SW 1271 (cell line): Measurements from ENCODE around the gene KCNV2.
"Not testable (repeated sequence)": the region's sequence is repeated elsewhere in the genome, so short reads cannot be mapped to it uniquely, and the experiment has no call there.

Experiments used
- DNase-seq, 2 experiments: peaks; one replicate each; lab custom pipeline; 2025; lab: John Stamatoyannopoulos, UW

KCNV2 gene

GRCh38 chr9:2717385-2717784 lies at the start of gene KCNV2:
KCNV2 (plus strand) TSS chr9:2717510; CDS start chr9:2717740, 230 bp downstream.
- DNase-seq, result no peak

GRCh38 chr9:2673161-2673560 lies 44.1 kb upstream of the KCNV2 start:
- DNase-seq, result no peak

GRCh38 chr9:2674141-2674824 lies 43.0 kb upstream of the KCNV2 start:
- no peak for DNase-seq

GRCh38 chr9:2675834-2676233 lies 41.5 kb upstream of the KCNV2 start:
- no peak for DNase-seq

- no peak for DNase-seq
Observed at GRCh38 chr9:2676466-2676865, 40.8 kb upstream of the KCNV2 start.

- DNase-seq, result no peak
Observed at GRCh38 chr9:2677915-2678889, 39.1 kb upstream of the KCNV2 start.

- DNase-seq, result no peak
Observed at GRCh38 chr9:2679011-2679410, 38.3 kb upstream of the KCNV2 start.

GRCh38 chr9:2681981-2682380 lies 35.3 kb upstream of the KCNV2 start:
- no peak for DNase-seq

GRCh38 chr9:2686911-2687310 lies 30.4 kb upstream of the KCNV2 start:
- no peak for DNase-seq

- no peak for DNase-seq
Observed at GRCh38 chr9:2688636-2689035, 28.7 kb upstream of the KCNV2 start.

GRCh38 chr9:2691212-2691611 lies 26.1 kb upstream of the KCNV2 start:
- no peak for DNase-seq

GRCh38 chr9:2691626-2692025 lies 25.7 kb upstream of the KCNV2 start:
- DNase-seq, result no peak

- no peak for DNase-seq
Observed at GRCh38 chr9:2693056-2693455, 24.3 kb upstream of the KCNV2 start.

- no peak for DNase-seq
Observed at GRCh38 chr9:2697492-2697891, 19.8 kb upstream of the KCNV2 start.

- no peak for DNase-seq
Observed at GRCh38 chr9:2700398-2700797, 16.9 kb upstream of the KCNV2 start.

- DNase-seq, result no peak
Observed at GRCh38 chr9:2700909-2701550, 16.3 kb upstream of the KCNV2 start.

- no peak for DNase-seq
Observed at GRCh38 chr9:2704504-2704903, 12.8 kb upstream of the KCNV2 start.

- DNase-seq, result not testable (repeated sequence)
Observed at GRCh38 chr9:2707256-2707655, 10.1 kb upstream of the KCNV2 start.

GRCh38 chr9:2709645-2710101 lies 7.6 kb upstream of the KCNV2 start:
- no peak for DNase-seq

GRCh38 chr9:2711716-2712115 lies 5.6 kb upstream of the KCNV2 start:
- DNase-seq, result no peak

GRCh38 chr9:2718001-2718697 lies 839 bp downstream of the KCNV2 start:
- DNase-seq, result no peak

GRCh38 chr9:2718698-2719033 lies 1.4 kb downstream of the KCNV2 start:
- no peak for DNase-seq
